ENCODE measurements around the gene GNAT1. TPM values are rescaled to one million over a fixed set of nuclear protein-coding genes. Genes with fewer than 3 reads are reported as not detected.

GNAT1 gene
- total RNA-seq, 1 experiment from 2014 or later, result not detected

- Mint-ChIP-seq H3K4me3 (ENCODE audit: unreplicated experiment) (no peak overlapping the region), H3K9me3 (ENCODE audit: unreplicated experiment) (no peaks in the 10 kb centered on the region), H3K27me3 (ENCODE audit: insufficient read depth, unreplicated experiment) (no peaks in the 10 kb centered on the region), H3K36me3 (ENCODE audit: insufficient read depth, unreplicated experiment) (peaks cover 27% of the 10 kb centered on the region), H3K4me1 (ENCODE audit: insufficient read depth, unreplicated experiment) (peaks cover 23% of the 10 kb centered on the region), H3K27ac (ENCODE audit: low read depth, unreplicated experiment) (peak overlapping the region; percentile 46)
- POLR2A ChIA-PET, result interaction anchor here (0.9 to 1.1 kb wide), 3 partner anchors 9 to 50 kb away, joined by 3 read pairs; no protein-coding TSS in a partner anchor
- TF ChIP-seq CTCF (IDR thresholded peaks at IDR 0.05; ENCODE audit: unreplicated experiment), result no peak
- BruUV-seq (replicated peaks), result no TSS peak
- no peak for DNase-seq (ENCODE audit: unreplicated experiment)
- intact Hi-C loops (cut with micrococcal nuclease), result no loop called here
- CTCF ChIA-PET, result interaction anchor here (0.6 to 2.2 kb wide), 8 partner anchors 16 to 74 kb away, joined by 3 to 11 read pairs (median 4); no protein-coding TSS in a partner anchor
Observed at GRCh38 chr3:50172626-50173220, 18.7 kb upstream of the GNAT1 start.

GRCh38 chr3:50173685-50174516 lies 17.5 kb upstream of the GNAT1 start:
- Mint-ChIP-seq H3K9me3 (ENCODE audit: unreplicated experiment) (no peaks in the 10 kb centered on the region), H3K4me1 (ENCODE audit: insufficient read depth, unreplicated experiment) (peaks cover 17% of the 10 kb centered on the region), H3K27me3 (ENCODE audit: insufficient read depth, unreplicated experiment) (no peaks in the 10 kb centered on the region), H3K4me3 (ENCODE audit: unreplicated experiment) (no peak overlapping the region), H3K27ac (ENCODE audit: low read depth, unreplicated experiment) (no peak overlapping the region), H3K36me3 (ENCODE audit: insufficient read depth, unreplicated experiment) (peaks cover 39% of the 10 kb centered on the region)
- no peak for TF ChIP-seq CTCF (IDR thresholded peaks at IDR 0.05; ENCODE audit: unreplicated experiment)
- ChIA-PET POLR2A (interaction anchor here (1.0 kb wide), 1 partner anchor 10 kb away, joined by 3 read pairs; no protein-coding TSS in a partner anchor), CTCF (interaction anchor here (1.0 to 2.2 kb wide), 6 partner anchors 15 to 52 kb away, joined by 3 to 11 read pairs (median 4); no protein-coding TSS in a partner anchor)
- BruUV-seq (replicated peaks), result no TSS peak
- intact Hi-C loops (cut with micrococcal nuclease), result no loop called here
- DNase-seq (ENCODE audit: unreplicated experiment), result no peak

GRCh38 chr3:50174517-50174895 lies 16.9 kb upstream of the GNAT1 start:
- Mint-ChIP-seq H3K27me3 (ENCODE audit: insufficient read depth, unreplicated experiment) (no peaks in the 10 kb centered on the region), H3K4me3 (ENCODE audit: unreplicated experiment) (no peak overlapping the region), H3K36me3 (ENCODE audit: insufficient read depth, unreplicated experiment) (peaks cover 45% of the 10 kb centered on the region), H3K27ac (ENCODE audit: low read depth, unreplicated experiment) (no peak overlapping the region), H3K9me3 (ENCODE audit: unreplicated experiment) (no peaks in the 10 kb centered on the region), H3K4me1 (ENCODE audit: insufficient read depth, unreplicated experiment) (peaks cover 17% of the 10 kb centered on the region)
- POLR2A ChIA-PET, result interaction anchor here (0.6 kb wide), 2 partner anchors 16 to 39 kb away, joined by 3 read pairs; no protein-coding TSS in a partner anchor
- no peak for DNase-seq (ENCODE audit: unreplicated experiment)
- no peak for TF ChIP-seq CTCF (IDR thresholded peaks at IDR 0.05; ENCODE audit: unreplicated experiment)
- BruUV-seq (replicated peaks), result no TSS peak
- CTCF ChIA-PET, result interaction anchor here (1.0 to 1.2 kb wide), 2 partner anchors 18 to 51 kb away, joined by 3 to 6 read pairs; no protein-coding TSS in a partner anchor
- intact Hi-C loops (cut with micrococcal nuclease), result no loop called here

DNA sequence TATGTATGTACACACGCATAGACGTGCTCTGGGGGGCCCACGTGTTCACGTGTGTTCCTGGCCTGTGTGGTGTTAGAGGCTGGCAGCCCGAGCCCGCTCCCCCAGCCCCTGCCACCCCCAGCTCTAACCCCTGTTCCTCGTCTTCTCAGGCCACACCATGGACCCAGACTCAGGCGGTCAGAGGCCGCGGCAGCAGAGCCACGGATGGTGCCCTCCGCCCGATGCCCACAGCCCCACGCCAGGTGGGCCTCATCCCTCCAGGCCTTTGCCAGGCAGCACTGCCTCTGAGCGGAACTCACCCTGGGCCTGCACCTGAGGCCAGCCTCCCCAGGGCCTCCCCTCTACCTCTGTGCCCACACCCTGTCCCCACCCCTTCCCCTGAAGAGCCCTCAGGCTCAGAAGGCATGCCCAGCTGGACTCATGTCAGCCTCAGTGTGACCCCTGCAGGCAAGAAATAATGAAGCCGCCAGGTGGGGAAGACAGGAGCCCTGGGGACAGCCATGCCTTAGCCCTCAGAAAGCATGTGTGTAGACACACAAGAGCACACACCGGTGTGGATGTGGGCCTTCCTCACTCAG lies 16.4 kb upstream of the GNAT1 start:
- POLR2A ChIA-PET, result interaction anchor here (0.6 to 1.6 kb wide), 3 partner anchors 10 to 40 kb away, joined by 3 read pairs; no protein-coding TSS in a partner anchor
- CTCF ChIA-PET, result interaction anchor here (1.0 to 1.2 kb wide), 2 partner anchors 17 to 52 kb away, joined by 3 to 6 read pairs; no protein-coding TSS in a partner anchor
- Mint-ChIP-seq H3K36me3 (ENCODE audit: insufficient read depth, unreplicated experiment) (peaks cover 51% of the 10 kb centered on the region), H3K4me1 (ENCODE audit: insufficient read depth, unreplicated experiment) (peaks cover 14% of the 10 kb centered on the region), H3K4me3 (ENCODE audit: unreplicated experiment) (no peak overlapping the region), H3K27ac (ENCODE audit: low read depth, unreplicated experiment) (no peak overlapping the region), H3K27me3 (ENCODE audit: insufficient read depth, unreplicated experiment) (no peaks in the 10 kb centered on the region), H3K9me3 (ENCODE audit: unreplicated experiment) (no peaks in the 10 kb centered on the region)
- peak; percentile 16 for TF ChIP-seq CTCF (IDR thresholded peaks at IDR 0.05; ENCODE audit: unreplicated experiment)
- BruUV-seq (replicated peaks), result no TSS peak
- intact Hi-C loops (cut with micrococcal nuclease), result no loop called here
- no peak for DNase-seq (ENCODE audit: unreplicated experiment)
